HG03378 (cell line): Measurements from ENCODE around the gene MTR.

ENCODE experiments used
- ATAC-seq: cut with Tn5 transposase; IDR thresholded peaks from one replicate; pipeline ENCODE4 v1.9.1; 2021; ENCODE audit warnings: mild to moderate bottlenecking, moderate library complexity; ENCODE audit not compliant: unreplicated experiment

MTR gene

GRCh38 chr1:236947794-236948193 lies 152.7 kb downstream of the MTR start:
- no peak for ATAC-seq

- ATAC-seq, result no peak
Measured at GRCh38 chr1:236948381-236948780, 153.3 kb downstream of the MTR start.

- ATAC-seq, result no peak
Measured at GRCh38 chr1:236948996-236949395, 153.9 kb downstream of the MTR start.

GRCh38 chr1:236950365-236950764 lies 155.3 kb downstream of the MTR start:
- no peak for ATAC-seq

- ATAC-seq, result no peak
Measured at GRCh38 chr1:236951672-236952071, 156.6 kb downstream of the MTR start.

- no peak for ATAC-seq
Measured at GRCh38 chr1:236952246-236953003, 157.3 kb downstream of the MTR start.

GRCh38 chr1:236953151-236953700 lies 158.1 kb downstream of the MTR start:
- no peak for ATAC-seq
